ENCODE measurements around the gene KMT2C.

DNA sequence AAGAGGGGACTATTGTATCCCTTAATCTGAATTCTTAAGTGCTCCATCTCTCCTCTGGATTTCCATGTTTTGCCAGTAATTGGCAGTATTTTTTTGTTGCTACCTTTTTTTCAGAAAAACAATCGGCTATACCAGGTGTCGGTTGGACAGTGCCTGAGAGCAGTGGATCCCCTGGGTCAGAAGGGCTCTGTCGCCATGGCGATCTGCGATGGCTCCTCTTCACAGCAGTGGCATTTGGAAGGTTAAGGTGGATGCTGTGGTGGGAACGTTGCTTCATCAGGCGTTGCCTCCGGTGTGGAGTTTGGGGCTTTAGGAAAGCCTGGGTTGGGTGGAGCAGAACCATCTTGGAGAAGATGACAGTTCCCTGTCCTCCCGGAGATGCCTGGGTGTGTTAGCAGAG is 314.4 kb downstream of the KMT2C start:
- no peak for TF ChIP-seq SUZ12 (IDR thresholded peaks at IDR 0.05; ENCODE audit: low read length)
- TF ChIP-seq, protein P1, sequence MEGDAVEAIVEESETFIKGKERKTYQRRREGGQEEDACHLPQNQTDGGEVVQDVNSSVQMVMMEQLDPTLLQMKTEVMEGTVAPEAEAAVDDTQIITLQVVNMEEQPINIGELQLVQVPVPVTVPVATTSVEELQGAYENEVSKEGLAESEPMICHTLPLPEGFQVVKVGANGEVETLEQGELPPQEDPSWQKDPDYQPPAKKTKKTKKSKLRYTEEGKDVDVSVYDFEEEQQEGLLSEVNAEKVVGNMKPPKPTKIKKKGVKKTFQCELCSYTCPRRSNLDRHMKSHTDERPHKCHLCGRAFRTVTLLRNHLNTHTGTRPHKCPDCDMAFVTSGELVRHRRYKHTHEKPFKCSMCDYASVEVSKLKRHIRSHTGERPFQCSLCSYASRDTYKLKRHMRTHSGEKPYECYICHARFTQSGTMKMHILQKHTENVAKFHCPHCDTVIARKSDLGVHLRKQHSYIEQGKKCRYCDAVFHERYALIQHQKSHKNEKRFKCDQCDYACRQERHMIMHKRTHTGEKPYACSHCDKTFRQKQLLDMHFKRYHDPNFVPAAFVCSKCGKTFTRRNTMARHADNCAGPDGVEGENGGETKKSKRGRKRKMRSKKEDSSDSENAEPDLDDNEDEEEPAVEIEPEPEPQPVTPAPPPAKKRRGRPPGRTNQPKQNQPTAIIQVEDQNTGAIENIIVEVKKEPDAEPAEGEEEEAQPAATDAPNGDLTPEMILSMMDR (IDR thresholded peaks at IDR 0.05; ENCODE audit: control extremely low read depth in 1 of 3, insufficient read depth in 1 of 3, low read depth in 1 of 3, low read length in 3 of 3), result no peak

All from H1 (cell line).